GM08714 (cell line): ENCODE results near the gene CHST8.

ENCODE experiments used
- H3K4me3 ChIP-seq: fragments of 200-500 bp; sonication (Bioruptor generic); 2 replicates; pipeline ENCODE4 v1.5.1; 2014; ENCODE audit warnings: mild to moderate bottlenecking, low read length, inconsistent platforms
- ZNF274 ChIP-seq: IDR thresholded peaks from 2 replicates; pipeline ENCODE4 v1.6.1; 2012; ENCODE audit warnings: mild to moderate bottlenecking, low read depth, low read length

CHST8 gene

GRCh38 chr19:33706631-33707030 lies 84.9 kb downstream of the CHST8 start:
- no peak for TF ChIP-seq ZNF274
- no peak overlapping the region for H3K4me3 ChIP-seq

DNA sequence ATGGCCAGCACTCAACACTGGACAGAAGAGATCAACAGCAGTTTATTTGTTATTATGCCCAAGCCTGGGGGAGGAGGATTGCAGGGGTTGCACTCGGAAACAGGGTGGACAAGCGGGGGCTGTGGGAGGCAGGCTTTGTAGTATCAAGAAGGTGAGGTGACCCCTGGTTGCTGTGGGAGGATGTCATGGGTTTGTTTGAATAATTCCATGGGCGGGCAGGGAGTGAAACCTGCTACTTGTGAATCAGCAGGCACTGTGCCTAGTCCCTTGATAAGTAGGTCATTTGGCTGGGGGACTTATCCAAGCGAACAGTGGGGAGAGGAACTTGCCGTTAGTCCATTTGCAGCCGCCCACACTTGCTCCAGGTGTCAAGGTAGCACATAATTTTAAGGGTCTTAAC lies 90.5 kb downstream of the CHST8 start:
- no peak overlapping the region for H3K4me3 ChIP-seq
- TF ChIP-seq ZNF274, result no peak

DNA sequence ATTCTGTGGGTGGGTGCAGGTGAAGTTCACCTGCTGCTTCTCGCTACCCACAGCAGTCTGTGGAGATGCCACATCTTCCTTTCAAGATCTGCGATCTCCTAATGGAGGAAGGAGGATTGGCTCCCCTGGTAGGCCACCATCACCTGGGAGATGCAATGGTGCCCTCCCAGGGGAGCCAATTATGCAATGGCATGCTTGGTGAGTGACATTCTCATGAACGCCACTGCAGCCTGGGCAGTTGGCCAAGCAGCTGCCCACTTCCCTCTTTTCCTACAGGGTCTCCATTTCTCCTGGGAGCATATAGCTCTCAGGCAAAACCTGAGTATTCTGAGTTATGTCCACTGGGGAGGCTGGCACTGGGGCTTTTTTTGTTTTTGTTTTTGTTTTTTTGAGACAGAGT lies 91.4 kb downstream of the CHST8 start:
- no peak for TF ChIP-seq ZNF274
- no peak overlapping the region for H3K4me3 ChIP-seq

DNA sequence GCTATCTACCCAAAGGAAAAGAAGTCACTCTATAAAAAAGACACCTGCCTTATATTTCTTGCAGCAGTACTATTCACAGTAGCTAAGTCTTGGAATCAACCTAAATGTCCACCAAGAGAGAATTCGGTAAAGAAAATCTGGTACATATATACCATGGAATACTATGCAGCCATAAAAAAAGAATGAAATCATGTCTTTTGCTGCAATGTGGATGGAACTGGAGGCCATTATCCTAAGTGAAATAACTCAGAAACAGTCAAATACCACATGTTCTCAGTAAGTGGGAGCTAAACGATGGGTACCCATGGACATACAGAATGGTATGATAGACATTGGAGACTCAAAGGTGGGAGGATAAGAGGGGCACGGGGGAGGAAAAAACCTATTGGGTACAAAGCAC lies 92.4 kb downstream of the CHST8 start:
- no peak for TF ChIP-seq ZNF274
- H3K4me3 ChIP-seq, result no peak overlapping the region

DNA sequence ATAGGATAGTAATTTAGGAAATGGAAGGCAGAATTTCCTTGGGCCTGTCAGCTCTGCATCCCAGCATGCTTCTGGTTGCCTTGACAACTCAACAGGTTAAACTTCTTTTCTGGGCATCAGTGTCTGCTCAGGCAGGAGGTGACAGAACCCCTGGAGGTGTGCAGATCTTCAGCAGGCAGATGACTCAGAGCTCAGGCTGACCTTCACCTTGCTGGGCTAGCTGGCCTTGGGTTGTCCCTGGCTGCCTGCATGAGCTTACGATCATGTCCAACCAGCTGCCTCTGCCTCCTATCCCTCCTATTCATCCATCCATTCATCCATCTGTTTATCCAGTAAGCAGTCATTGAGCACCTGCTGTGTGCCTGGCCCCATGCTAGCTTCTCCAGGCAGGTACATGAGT lies 93.7 kb downstream of the CHST8 start:
- TF ChIP-seq ZNF274, result no peak
- no peak overlapping the region for H3K4me3 ChIP-seq

DNA sequence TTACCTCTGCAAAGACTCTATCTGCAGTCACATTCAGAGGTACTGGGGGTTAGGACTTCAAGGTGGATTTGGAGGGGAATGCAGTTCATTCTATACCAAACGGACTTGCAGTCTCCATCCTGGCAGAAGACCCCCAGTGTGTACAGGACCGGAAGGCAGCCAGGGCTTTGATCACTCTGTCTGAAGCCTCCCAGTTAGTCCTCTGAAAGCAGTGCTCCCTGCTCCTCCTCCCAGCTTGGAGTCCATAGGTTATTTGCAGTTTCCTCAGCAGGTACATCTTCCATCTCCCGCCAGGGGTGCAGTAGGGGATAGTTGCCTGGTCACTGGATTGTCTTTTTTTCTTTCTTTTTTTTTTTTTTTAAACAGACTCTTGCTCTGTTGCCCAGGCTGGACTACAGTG lies 96.1 kb downstream of the CHST8 start:
- no peak for TF ChIP-seq ZNF274
- H3K4me3 ChIP-seq, result no peak overlapping the region

GRCh38 chr19:33718651-33719254 lies 97.0 kb downstream of the CHST8 start:
- no peak overlapping the region for H3K4me3 ChIP-seq

DNA sequence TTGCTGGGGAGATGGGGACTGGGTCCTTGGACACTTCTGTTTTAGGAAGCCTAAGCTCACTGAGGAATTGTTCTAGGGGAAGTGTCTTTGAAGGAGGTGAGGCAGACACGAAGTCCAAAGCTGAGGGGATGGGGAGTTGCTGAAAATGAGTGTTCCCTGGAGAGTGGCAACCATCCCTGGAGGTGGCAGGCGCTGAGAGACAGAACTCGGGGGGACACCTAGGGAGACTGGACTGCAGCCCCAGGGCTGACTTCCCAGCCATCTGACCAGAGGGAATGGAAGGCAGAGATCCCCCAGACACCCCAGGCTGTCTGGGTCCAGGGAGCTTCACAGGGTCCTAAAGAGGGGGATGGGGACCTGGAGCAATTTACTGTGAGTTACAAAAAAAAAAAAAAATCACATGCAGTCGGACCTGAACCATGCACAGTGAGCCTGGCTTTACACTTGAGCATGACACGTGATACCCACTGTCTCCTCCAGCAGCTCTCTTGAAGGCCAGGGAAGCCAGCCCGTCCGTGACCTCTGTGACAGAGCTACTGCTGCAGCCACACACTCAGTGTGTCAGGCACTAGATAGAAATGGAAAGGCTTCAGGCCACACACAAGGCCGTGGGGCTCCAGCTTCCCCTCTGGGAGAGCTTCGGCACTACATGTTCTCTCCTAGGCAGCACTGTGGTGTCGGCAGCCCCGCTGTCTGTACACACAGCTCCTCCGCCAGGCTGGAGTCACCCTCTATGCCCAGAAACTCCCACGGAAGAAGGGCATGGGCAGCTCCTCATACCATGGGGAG lies 97.8 kb downstream of the CHST8 start:
- no peak for TF ChIP-seq ZNF274
- H3K4me3 ChIP-seq, result no peak overlapping the region

More at GRCh38 chr19:33718651-33719254, 97.0 kb downstream of the CHST8 start:
- TF ChIP-seq ZNF274, result no peak

GRCh38 chr19:33720155-33720493 lies 98.4 kb downstream of the CHST8 start:
- TF ChIP-seq ZNF274, result no peak
- no peak overlapping the region for H3K4me3 ChIP-seq

DNA sequence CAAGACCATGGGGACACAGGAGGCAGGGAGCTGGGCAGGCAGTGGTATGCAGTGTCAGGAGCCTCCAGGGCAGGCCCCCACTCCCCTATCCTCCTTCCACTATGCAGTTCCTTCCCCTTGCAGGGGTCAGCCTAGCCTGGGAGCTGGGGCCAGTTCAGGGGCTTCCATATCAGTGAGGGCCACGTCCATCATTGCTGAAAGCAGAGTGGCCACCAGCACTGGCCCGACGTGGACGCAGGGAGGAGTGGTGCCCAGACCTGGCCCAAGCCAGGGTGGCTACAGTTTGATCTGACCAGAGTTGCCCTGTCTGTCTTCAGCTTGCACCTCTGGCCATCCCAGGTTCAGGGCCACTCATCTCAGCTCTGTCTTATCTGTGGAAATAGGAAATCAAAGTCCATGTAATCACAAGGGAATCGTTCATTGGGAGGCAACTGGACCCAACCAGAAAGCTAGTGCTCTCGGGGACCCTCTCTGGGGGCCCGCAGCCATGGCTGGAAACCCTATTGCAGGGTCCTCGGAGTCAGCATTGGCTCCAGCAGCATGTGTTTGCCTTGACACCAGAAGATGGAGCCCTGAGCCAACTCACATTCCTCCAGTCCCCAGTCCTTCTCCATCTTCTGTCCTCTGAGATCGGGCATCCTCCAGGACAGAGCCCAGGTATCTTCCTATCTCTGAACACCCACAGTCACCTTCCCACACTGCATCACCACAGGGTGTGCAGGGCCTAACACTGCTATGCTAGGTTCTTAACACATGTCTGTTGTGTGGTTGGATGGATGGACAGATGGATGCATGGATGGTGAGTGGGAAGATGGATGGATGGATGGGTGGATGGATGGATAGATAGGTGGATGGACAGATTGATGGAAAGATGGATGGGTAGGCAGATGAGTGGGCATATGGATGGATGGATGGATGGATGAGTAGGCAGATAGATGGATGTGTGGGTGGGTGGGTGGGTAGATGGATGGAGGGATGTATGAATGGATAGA lies 99.2 kb downstream of the CHST8 start:
- no peak for TF ChIP-seq ZNF274
- H3K4me3 ChIP-seq, result no peak overlapping the region

- no peak for TF ChIP-seq ZNF274
- no peak overlapping the region for H3K4me3 ChIP-seq
Observed at GRCh38 chr19:33721735-33722297, 100.1 kb downstream of the CHST8 start.

DNA sequence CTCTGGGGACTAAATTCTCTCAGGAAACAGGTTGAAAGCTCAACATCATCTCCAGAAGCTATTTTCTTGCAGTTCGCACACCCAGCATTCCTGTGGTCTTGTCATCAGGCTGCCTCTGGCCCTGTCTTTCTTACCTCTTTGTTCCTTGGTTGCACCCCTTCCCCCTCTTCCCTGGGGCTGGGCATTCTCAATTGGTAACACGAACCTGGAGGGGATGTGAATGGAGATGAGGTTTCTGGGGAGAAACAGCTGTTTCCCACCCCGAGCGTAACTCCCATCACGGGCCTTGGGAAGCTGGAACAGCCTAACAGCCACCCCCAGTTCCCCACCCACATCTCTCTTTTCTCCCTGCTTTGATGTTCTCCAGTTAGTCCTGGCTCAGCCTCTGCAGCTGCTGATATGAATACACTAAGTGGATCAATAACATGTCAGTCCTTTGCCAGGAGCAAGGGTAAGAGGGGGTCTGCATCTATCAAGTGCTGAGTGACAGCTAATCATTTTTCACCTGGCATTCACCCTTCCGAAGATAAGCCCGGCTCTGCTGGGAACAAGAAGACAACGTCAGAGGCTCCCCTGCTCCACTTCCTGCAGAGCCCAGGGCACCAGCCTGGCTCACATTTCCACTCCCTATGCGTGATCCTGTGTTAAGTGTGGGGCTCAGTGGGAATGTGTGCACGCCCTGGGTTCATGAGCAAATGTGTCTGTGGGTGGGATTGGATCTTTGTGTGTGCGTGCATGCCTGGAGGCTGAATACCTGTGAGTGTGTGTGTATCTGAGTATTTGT lies 100.9 kb downstream of the CHST8 start:
- H3K4me3 ChIP-seq, result no peak overlapping the region
- TF ChIP-seq ZNF274, result no peak

- no peak for TF ChIP-seq ZNF274
- H3K4me3 ChIP-seq, result no peak overlapping the region
Observed at GRCh38 chr19:33723512-33723911, 101.8 kb downstream of the CHST8 start.
